OCI-LY3 (cell line): Measurements from ENCODE around the gene ZNF365.

Experiments
- EZH2phosphoT487 ChIP-seq: fragments of 200-600 bp; shearing (Covaris generic); IDR thresholded peaks from 2 replicates; pipeline ENCODE4 v1.6.1; 2018; ENCODE audit warnings: antibody characterized with exemption, mixed run types, low read depth
- TF ChIP-seq, protein P1 (sequence below): fragments of 200-600, 300-600 bp; sonication (generic); IDR thresholded peaks from 2 replicates; pipeline ENCODE4 v1.5.1; 2014; ENCODE audit warnings: antibody characterized with exemption, low read length, low read depth

- TF ChIP-seq, protein P1, sequence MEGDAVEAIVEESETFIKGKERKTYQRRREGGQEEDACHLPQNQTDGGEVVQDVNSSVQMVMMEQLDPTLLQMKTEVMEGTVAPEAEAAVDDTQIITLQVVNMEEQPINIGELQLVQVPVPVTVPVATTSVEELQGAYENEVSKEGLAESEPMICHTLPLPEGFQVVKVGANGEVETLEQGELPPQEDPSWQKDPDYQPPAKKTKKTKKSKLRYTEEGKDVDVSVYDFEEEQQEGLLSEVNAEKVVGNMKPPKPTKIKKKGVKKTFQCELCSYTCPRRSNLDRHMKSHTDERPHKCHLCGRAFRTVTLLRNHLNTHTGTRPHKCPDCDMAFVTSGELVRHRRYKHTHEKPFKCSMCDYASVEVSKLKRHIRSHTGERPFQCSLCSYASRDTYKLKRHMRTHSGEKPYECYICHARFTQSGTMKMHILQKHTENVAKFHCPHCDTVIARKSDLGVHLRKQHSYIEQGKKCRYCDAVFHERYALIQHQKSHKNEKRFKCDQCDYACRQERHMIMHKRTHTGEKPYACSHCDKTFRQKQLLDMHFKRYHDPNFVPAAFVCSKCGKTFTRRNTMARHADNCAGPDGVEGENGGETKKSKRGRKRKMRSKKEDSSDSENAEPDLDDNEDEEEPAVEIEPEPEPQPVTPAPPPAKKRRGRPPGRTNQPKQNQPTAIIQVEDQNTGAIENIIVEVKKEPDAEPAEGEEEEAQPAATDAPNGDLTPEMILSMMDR, result no peak
- TF ChIP-seq EZH2phosphoT487, result no peak
Measured at GRCh38 chr10:62374862-62375710, 917 bp downstream of the ZNF365 start.
